Lower leg skin (tissue), 3 donors: Measurements from ENCODE around the gene TLR10.

Source experiments
- POLR2A ChIP-seq, 2 donors: fragments of 450-650 bp; IDR thresholded peaks; one replicate each; pipeline ENCODE4 v1.6.1; 2016 to 2017; ENCODE audit warnings: antibody characterized with exemption in 2 of 2, mild to moderate bottlenecking in 1 of 2, moderate library complexity in 1 of 2
- TF ChIP-seq, protein P1 (sequence below), 3 donors: fragments of 450-650 bp; IDR thresholded peaks; one replicate each; pipeline ENCODE4 v1.5.1; 2016; ENCODE audit warnings: antibody characterized with exemption in 3 of 3, mild to moderate bottlenecking in 3 of 3, moderate library complexity in 2 of 3

DNA sequence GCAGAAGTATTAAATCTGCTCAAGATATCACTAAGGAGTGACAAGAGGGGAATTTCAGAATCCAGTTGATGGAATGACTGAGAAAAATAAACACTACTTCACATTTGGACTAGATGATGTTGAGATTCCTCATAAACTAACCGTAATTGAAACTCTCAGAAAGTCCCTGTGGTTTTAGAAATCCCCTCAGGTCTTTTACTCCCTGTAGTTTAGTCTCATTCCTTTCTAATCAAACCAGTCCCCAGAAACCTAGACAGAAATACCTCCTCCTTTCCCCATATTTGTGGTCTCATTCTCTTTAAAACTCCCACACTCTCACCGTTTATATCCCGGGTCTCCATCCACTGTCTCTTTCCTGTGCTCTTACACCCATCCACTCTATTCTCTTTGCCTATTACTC, 36.8 kb upstream of the TLR10 start:
- no peak for TF ChIP-seq POLR2A (IDR thresholded peaks at IDR 0.05)
- TF ChIP-seq, protein P1, sequence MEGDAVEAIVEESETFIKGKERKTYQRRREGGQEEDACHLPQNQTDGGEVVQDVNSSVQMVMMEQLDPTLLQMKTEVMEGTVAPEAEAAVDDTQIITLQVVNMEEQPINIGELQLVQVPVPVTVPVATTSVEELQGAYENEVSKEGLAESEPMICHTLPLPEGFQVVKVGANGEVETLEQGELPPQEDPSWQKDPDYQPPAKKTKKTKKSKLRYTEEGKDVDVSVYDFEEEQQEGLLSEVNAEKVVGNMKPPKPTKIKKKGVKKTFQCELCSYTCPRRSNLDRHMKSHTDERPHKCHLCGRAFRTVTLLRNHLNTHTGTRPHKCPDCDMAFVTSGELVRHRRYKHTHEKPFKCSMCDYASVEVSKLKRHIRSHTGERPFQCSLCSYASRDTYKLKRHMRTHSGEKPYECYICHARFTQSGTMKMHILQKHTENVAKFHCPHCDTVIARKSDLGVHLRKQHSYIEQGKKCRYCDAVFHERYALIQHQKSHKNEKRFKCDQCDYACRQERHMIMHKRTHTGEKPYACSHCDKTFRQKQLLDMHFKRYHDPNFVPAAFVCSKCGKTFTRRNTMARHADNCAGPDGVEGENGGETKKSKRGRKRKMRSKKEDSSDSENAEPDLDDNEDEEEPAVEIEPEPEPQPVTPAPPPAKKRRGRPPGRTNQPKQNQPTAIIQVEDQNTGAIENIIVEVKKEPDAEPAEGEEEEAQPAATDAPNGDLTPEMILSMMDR (IDR thresholded peaks at IDR 0.05) = no peak
